Measurements from ENCODE around the gene RETREG2.

RETREG2 gene

GRCh38 chr2:219174146-219174545 lies 3.9 kb upstream of the RETREG2 start:
- H2AFZ ChIP-seq (ENCODE audit: low read length), result no peak overlapping the region
- no peaks in the 10 kb centered on the region for H4K20me1 ChIP-seq (ENCODE audit: insufficient read depth, low read length)
- no peak overlapping the region for H3K9ac ChIP-seq (ENCODE audit: low read length)
- H3K79me2 ChIP-seq (ENCODE audit: low read length), result peaks cover 38% of the 10 kb centered on the region
- no peak overlapping the region for H3K27ac ChIP-seq (ENCODE audit: low read length)
- H3K4me3 ChIP-seq (ENCODE audit: low read length), result no peak overlapping the region
- H3K36me3 ChIP-seq (replicated peaks; ENCODE audit: insufficient read depth, low read length), result peaks cover 3% of the 10 kb centered on the region; the same call in 1 of the 2 replicates
- H3K9me2 ChIP-seq (replicated peaks; ENCODE audit: insufficient read depth, low read length), result no peaks in the 10 kb centered on the region
- TF ChIP-seq CTCF (IDR thresholded peaks at IDR 0.05; ENCODE audit: low read length) (no peak), EZH2phosphoT487 (IDR thresholded peaks at IDR 0.05; ENCODE audit: low read length) (no peak), EZH2 (optimal IDR thresholded peaks at IDR 0.05; ENCODE audit: low read depth, low read length) (no peak)
- no peak overlapping the region for H3K4me2 ChIP-seq (ENCODE audit: low read depth, low read length)
- no peak for DNase-seq
- no peaks in the 10 kb centered on the region for H3K27me3 ChIP-seq (replicated peaks; ENCODE audit: insufficient read depth, low read length)
- no peaks in the 10 kb centered on the region for H3K9me3 ChIP-seq (replicated peaks; ENCODE audit: insufficient read depth, low read length)
- peaks cover 10% of the 10 kb centered on the region; the same call in 1 of the 2 replicates for H3K4me1 ChIP-seq (ENCODE audit: low read length)
- peaks cover 22% of the 10 kb centered on the region for H3F3A ChIP-seq (ENCODE audit: insufficient read depth, low read length)

GRCh38 chr2:219174801-219175200 lies 3.3 kb upstream of the RETREG2 start:
- Histone ChIP-seq H3K79me2 (ENCODE audit: low read length) (peaks cover 45% of the 10 kb centered on the region), H3K36me3 (replicated peaks; ENCODE audit: insufficient read depth, low read length) (peaks cover 3% of the 10 kb centered on the region; the same call in 1 of the 2 replicates), H3K27ac (ENCODE audit: low read length) (no peak overlapping the region), H3K4me1 (ENCODE audit: low read length) (peaks cover 13% of the 10 kb centered on the region; the same call in 1 of the 2 replicates), H2AFZ (ENCODE audit: low read length) (no peak overlapping the region), H3K4me2 (ENCODE audit: low read depth, low read length) (no peak overlapping the region), H3F3A (ENCODE audit: insufficient read depth, low read length) (peaks cover 22% of the 10 kb centered on the region), H3K9me3 (replicated peaks; ENCODE audit: insufficient read depth, low read length) (no peaks in the 10 kb centered on the region), H3K9ac (ENCODE audit: low read length) (no peak overlapping the region), H4K20me1 (ENCODE audit: insufficient read depth, low read length) (no peaks in the 10 kb centered on the region), H3K27me3 (replicated peaks; ENCODE audit: insufficient read depth, low read length) (no peaks in the 10 kb centered on the region), H3K4me3 (ENCODE audit: low read length) (no peak overlapping the region), H3K9me2 (replicated peaks; ENCODE audit: insufficient read depth, low read length) (no peaks in the 10 kb centered on the region)
- no peak for TF ChIP-seq EZH2phosphoT487 (IDR thresholded peaks at IDR 0.05; ENCODE audit: low read length)
- no peak for TF ChIP-seq CTCF (IDR thresholded peaks at IDR 0.05; ENCODE audit: low read length)
- TF ChIP-seq EZH2 (optimal IDR thresholded peaks at IDR 0.05; ENCODE audit: low read depth, low read length), result no peak
- DNase-seq, result no peak

DNA sequence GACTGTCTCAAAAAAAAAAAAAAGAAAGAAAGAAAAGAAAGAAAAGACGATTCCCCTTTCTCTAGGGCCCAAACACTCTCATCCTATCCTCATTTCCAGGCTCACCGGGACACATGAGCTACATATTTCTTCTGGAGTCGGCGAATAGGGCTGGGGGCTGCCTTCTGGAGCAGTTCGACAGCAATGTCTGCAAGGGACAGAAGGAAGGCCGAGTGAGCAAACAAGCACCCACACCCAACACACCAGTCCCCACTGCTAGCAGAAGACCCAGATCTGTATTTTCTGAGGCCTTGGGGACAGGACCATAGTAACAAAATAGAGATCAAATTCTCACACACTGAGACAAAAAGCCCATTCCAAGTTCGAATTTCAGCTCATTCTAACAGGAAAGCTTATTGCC lies 2.6 kb upstream of the RETREG2 start:
- H2AFZ ChIP-seq (ENCODE audit: low read length), result no peak overlapping the region
- H3K9me2 ChIP-seq (replicated peaks; ENCODE audit: insufficient read depth, low read length), result no peaks in the 10 kb centered on the region
- TF ChIP-seq EZH2 (optimal IDR thresholded peaks at IDR 0.05; ENCODE audit: low read depth, low read length), result no peak
- no peak for TF ChIP-seq CTCF (IDR thresholded peaks at IDR 0.05; ENCODE audit: low read length)
- no peak for TF ChIP-seq EZH2phosphoT487 (IDR thresholded peaks at IDR 0.05; ENCODE audit: low read length)
- peak overlapping the region; percentile 99 for H3K4me3 ChIP-seq (ENCODE audit: low read length)
- DNase-seq, result no peak
- H3K4me2 ChIP-seq (ENCODE audit: low read depth, low read length), result peak overlapping the region; percentile 98
- H3K27ac ChIP-seq (ENCODE audit: low read length), result no peak overlapping the region
- H4K20me1 ChIP-seq (ENCODE audit: insufficient read depth, low read length), result no peaks in the 10 kb centered on the region
- peaks cover 22% of the 10 kb centered on the region for H3F3A ChIP-seq (ENCODE audit: insufficient read depth, low read length)
- H3K4me1 ChIP-seq (ENCODE audit: low read length), result peaks cover 13% of the 10 kb centered on the region; the same call in 1 of the 2 replicates
- H3K79me2 ChIP-seq (ENCODE audit: low read length), result peaks cover 51% of the 10 kb centered on the region
- H3K9me3 ChIP-seq (replicated peaks; ENCODE audit: insufficient read depth, low read length), result no peaks in the 10 kb centered on the region
- H3K27me3 ChIP-seq (replicated peaks; ENCODE audit: insufficient read depth, low read length), result no peaks in the 10 kb centered on the region
- peaks cover 3% of the 10 kb centered on the region; the same call in 1 of the 2 replicates for H3K36me3 ChIP-seq (replicated peaks; ENCODE audit: insufficient read depth, low read length)
- H3K9ac ChIP-seq (ENCODE audit: low read length), result peak overlapping the region; percentile 96; the same call in 1 of the 2 replicates

All from MM.1S (cell line).